ENCODE data around the gene CD151. TPM values are rescaled to one million over a fixed set of nuclear protein-coding genes. Genes with fewer than 3 reads are reported as not detected.

CD151 gene
- total RNA-seq, 1 experiment from 2014 or later, result 296 TPM

DNA sequence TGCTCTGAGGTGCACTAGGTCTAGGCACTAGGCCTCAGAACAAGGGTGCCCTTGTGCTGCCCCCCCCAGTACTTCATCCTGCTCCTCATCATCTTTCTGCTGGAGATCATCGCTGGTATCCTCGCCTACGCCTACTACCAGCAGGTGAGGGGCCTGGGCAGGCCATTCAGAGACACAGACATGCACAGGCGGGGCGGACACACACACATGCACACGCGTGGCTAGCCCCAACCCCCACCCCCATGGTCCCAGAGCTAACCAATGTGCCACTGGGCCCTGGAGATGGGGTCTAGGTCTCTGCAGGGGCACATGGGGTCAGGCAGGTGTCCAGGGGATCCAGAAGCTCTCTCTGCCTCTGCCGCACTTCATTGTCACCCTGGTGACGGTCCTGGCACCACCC is 3.9 kb downstream of the CD151 start:
- H3K9me3 ChIP-seq (ENCODE audit: control insufficient read depth in 1 of 2, insufficient read depth in 1 of 2, low read depth in 1 of 2, low read length in 2 of 2), result no peaks in the 10 kb centered on the region
- H2AFZ ChIP-seq (ENCODE audit: low read depth, low read length, poor library complexity, severe bottlenecking), result no peak overlapping the region
- H3K9me2 ChIP-seq (ENCODE audit: insufficient read depth), result no peaks in the 10 kb centered on the region
- peaks cover 3 to 44% of the 10 kb centered on the region in 2 experiments; a peak in 3 of 4 replicates for H3K36me3 ChIP-seq (ENCODE audit: control insufficient read depth in 1 of 2, insufficient read depth in 2 of 2, low read length in 2 of 2)
- no peak overlapping the region for H3K4me3 ChIP-seq (replicated peaks in 1 of 2; ENCODE audit: low read depth in 1 of 2, low read length in 2 of 2)
- DNase-seq (ENCODE audit: low read depth, low spot score) (no peak), ATAC-seq (no peak)
- no peak for TF ChIP-seq POLR2A (IDR thresholded peaks at IDR 0.05; ENCODE audit: borderline replicate concordance, extremely low read depth, insufficient read depth, insufficient read length)
- no peak for TF ChIP-seq EZH2phosphoT487 (IDR thresholded peaks at IDR 0.05; ENCODE audit: borderline replicate concordance)
- no peak for TF ChIP-seq ZBTB33 (IDR thresholded peaks at IDR 0.05; ENCODE audit: extremely low read depth, insufficient replicate concordance, low read length)
- no peak for TF ChIP-seq YY1 (IDR thresholded peaks at IDR 0.05; ENCODE audit: extremely low read depth, insufficient replicate concordance, low read depth, low read length)
- TF ChIP-seq SRF (IDR thresholded peaks at IDR 0.05; ENCODE audit: low read depth), result no peak
- TF ChIP-seq JUND (IDR thresholded peaks at IDR 0.05), result no peak
- TF ChIP-seq TCF7L2 (IDR thresholded peaks at IDR 0.05; ENCODE audit: borderline replicate concordance, extremely low read depth, insufficient read depth, insufficient read length), result no peak
- no peak for TF ChIP-seq CEBPB (IDR thresholded peaks at IDR 0.05; ENCODE audit: low read depth)
- no peak for TF ChIP-seq SP1 (IDR thresholded peaks at IDR 0.05; ENCODE audit: low read depth)
- no peak for TF ChIP-seq RAD21 (IDR thresholded peaks at IDR 0.05; ENCODE audit: low read depth)
- no peak for TF ChIP-seq REST (IDR thresholded peaks at IDR 0.05; ENCODE audit: low read depth)
- no peak for TF ChIP-seq CTCF (IDR thresholded peaks at IDR 0.05 in 2 of 3, conservative IDR thresholded peaks at IDR 0.05 in 1 of 3; ENCODE audit: borderline replicate concordance in 1 of 3, insufficient read depth in 1 of 3, low read depth in 2 of 3, low read length in 2 of 3)
- no peak for TF ChIP-seq CBX3 (IDR thresholded peaks at IDR 0.05; ENCODE audit: low read depth)
- TF ChIP-seq FOSL1 (IDR thresholded peaks at IDR 0.05; ENCODE audit: low read depth), result no peak
- TF ChIP-seq, protein P1, sequence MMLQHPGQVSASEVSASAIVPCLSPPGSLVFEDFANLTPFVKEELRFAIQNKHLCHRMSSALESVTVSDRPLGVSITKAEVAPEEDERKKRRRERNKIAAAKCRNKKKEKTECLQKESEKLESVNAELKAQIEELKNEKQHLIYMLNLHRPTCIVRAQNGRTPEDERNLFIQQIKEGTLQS (IDR thresholded peaks at IDR 0.05), result no peak
- TF ChIP-seq EZH2 (IDR thresholded peaks at IDR 0.05), result no peak
- no peak for TF ChIP-seq SIN3A (IDR thresholded peaks at IDR 0.05; ENCODE audit: low read depth)
- TF ChIP-seq ZFX (IDR thresholded peaks at IDR 0.05), result no peak
- no peak for TF ChIP-seq ZNF274 (IDR thresholded peaks at IDR 0.05; ENCODE audit: low read depth, low read length)
- H3K4me2 ChIP-seq (ENCODE audit: low read length), result no peak overlapping the region
- RAD21 ChIA-PET (ENCODE audit: low non-redundant PET in 1 of 2, low total read pairs in 2 of 2, uncharacterized antibody in 2 of 2, unreplicated experiment in 2 of 2), result no interaction called here
- H3K27me3 ChIP-seq (ENCODE audit: insufficient read depth, low read length), result no peaks in the 10 kb centered on the region
- CTCF ChIA-PET, result no interaction called here
- intact Hi-C loops (cut with micrococcal nuclease), result no loop called here
- peaks cover 23% of the 10 kb centered on the region; the same call in 1 of the 2 replicates for H4K20me1 ChIP-seq (ENCODE audit: insufficient read depth)
- POLR2A ChIA-PET, result no interaction called here
- no TSS peak for BruUV-seq (replicated peaks)
- H3K27ac ChIP-seq (ENCODE audit: low read depth, low read length), result peak overlapping the region; percentile 97
- H3K9ac ChIP-seq (ENCODE audit: low read length), result 0 out of 2 replicates have a peak overlapping the region, but pooled peaks have one; percentile 17
- peaks cover 84% of the 10 kb centered on the region for H3K79me2 ChIP-seq (ENCODE audit: insufficient read depth, low read length)
- H3K4me1 ChIP-seq (ENCODE audit: control insufficient read depth in 1 of 2, insufficient read depth in 2 of 2, low read length in 2 of 2), result peaks cover 39 to 81% of the 10 kb centered on the region in 2 experiments
